Measurements from ENCODE around the gene TREML1.

DNA sequence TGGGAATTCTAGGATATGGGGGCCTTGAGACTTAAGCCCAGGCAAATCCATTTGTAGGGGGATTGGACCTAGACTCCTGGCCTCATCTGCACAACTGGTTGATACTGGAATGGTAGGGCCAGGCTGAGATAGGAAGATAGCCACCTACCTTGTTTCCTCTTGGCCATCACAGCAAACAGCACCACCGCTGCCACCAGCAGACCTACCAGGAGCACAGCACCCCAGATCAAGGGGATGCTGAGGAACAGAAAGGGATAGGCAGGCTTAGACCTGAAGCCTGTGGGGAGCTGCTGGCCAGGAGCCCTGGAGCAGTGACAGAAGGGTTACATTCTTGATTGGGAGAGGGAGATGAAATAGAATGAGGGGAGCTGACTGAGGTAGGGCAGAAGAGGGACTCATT, 3.5 kb downstream of the TREML1 start:
- TF ChIP-seq, protein P1, sequence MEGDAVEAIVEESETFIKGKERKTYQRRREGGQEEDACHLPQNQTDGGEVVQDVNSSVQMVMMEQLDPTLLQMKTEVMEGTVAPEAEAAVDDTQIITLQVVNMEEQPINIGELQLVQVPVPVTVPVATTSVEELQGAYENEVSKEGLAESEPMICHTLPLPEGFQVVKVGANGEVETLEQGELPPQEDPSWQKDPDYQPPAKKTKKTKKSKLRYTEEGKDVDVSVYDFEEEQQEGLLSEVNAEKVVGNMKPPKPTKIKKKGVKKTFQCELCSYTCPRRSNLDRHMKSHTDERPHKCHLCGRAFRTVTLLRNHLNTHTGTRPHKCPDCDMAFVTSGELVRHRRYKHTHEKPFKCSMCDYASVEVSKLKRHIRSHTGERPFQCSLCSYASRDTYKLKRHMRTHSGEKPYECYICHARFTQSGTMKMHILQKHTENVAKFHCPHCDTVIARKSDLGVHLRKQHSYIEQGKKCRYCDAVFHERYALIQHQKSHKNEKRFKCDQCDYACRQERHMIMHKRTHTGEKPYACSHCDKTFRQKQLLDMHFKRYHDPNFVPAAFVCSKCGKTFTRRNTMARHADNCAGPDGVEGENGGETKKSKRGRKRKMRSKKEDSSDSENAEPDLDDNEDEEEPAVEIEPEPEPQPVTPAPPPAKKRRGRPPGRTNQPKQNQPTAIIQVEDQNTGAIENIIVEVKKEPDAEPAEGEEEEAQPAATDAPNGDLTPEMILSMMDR (IDR thresholded peaks at IDR 0.05) = no peak
- no peak for TF ChIP-seq POLR2A (IDR thresholded peaks at IDR 0.05)
- no peak for TF ChIP-seq EP300 (IDR thresholded peaks at IDR 0.05)
- no peak for TF ChIP-seq POLR2AphosphoS5 (IDR thresholded peaks at IDR 0.05)

All from upper lobe of left lung (tissue), 4 donors.